ENCODE data around the gene COL4A4.

DNA sequence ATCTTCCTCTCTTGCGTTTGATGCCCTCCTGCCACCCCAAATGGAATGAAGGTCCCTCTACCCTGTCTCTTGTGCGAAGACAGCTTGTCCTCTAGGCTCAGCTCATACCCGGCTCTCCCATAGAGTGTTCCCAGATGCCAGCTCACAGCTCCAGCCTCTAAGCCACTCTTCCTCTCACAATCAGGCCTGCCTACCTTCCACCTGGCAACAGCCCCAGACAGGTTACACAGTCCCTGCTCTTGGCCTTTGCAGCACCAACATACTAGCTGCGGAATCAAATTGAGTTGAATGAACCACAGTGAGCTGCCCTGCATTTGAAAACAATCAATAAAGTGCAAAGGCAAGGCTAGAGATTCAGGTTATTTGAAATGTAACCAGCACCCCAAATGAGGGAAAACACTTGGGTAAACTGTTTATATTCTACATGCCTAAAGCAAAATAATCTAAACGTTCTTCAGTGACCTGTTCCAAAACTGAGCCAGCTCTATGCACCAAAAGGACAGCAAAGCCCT is 105.1 kb downstream of the COL4A4 start:
- TF ChIP-seq EZH2 (IDR thresholded peaks at IDR 0.05; ENCODE audit: low read length, unreplicated experiment) (no peak), CTCF (conservative IDR thresholded peaks at IDR 0.05; ENCODE audit: low read depth, low read length) (no peak)

Data from PC-3 (cell line).